Esophagus muscularis mucosa (tissue), 4 donors: ENCODE measurements around the gene PHF19. TPM values are rescaled to one million over a fixed set of nuclear protein-coding genes. Genes with fewer than 3 reads are reported as not detected.

Experiments
- DNase-seq: peaks from one replicate; pipeline ENCODE4 v3.0.0-alpha.2; 2017; ENCODE audit errors: extremely low spot score
- H3K27ac ChIP-seq, 4 donors: fragments of 200-600 bp; sonication (generic); replicated peaks in 1 of 4; 1 replicate in 3 of 4; 2 replicates in 1 of 4; pipeline ENCODE4 v1.5.1; 2016 to 2019; ENCODE audit warnings: mild to moderate bottlenecking in 1 of 4
- H3K27me3 ChIP-seq, 4 donors: fragments of 200-600 bp; sonication (generic); one replicate each; pipeline versions ENCODE4 v1.5.1 to v1.6.0; 2016 to 2019
- H3K36me3 ChIP-seq, 4 donors: fragments of 200-600 bp; sonication (generic); one replicate each; pipeline ENCODE4 v1.5.1; 2016 to 2019
- H3K4me1 ChIP-seq, 4 donors: fragments of 200-600 bp; sonication (generic); one replicate each; pipeline ENCODE4 v1.5.1; 2016 to 2019
- H3K4me3 ChIP-seq, 4 donors: fragments of 200-600 bp; sonication (generic); 1 replicate in 2 of 4; 2 replicates in 2 of 4; pipeline ENCODE4 v1.5.1; 2016 to 2019; ENCODE audit warnings: mild to moderate bottlenecking in 4 of 4, moderate library complexity in 1 of 4
- H3K9me3 ChIP-seq, 4 donors: fragments of 200-600 bp; sonication (generic); 1 replicate in 3 of 4; 2 replicates in 1 of 4; pipeline ENCODE4 v1.5.1; 2016 to 2019
- EP300 ChIP-seq: sonication (generic); formaldehyde crosslinking; IDR thresholded peaks from one replicate; pipeline ENCODE4 v1.6.1; 2017; ENCODE audit warnings: antibody characterized with exemption
- POLR2A ChIP-seq: fragments of 450-650 bp; IDR thresholded peaks from one replicate; pipeline ENCODE4 v1.6.1; 2017; ENCODE audit warnings: antibody characterized with exemption, moderate library complexity, mild to moderate bottlenecking, low read depth
- POLR2AphosphoS5 ChIP-seq, 2 donors: sonication (generic); formaldehyde crosslinking; IDR thresholded peaks; one replicate each; pipeline ENCODE4 v1.6.1; 2017; ENCODE audit warnings: antibody characterized with exemption in 2 of 2
- WGBS: methylation state at CpG from one replicate; pipeline ENCODE4 v1.1.5; 2018; 5-methylcytosine and 5-hydroxymethylcytosine counted together
- intact Hi-C: fragments of 100-400 bp; cut with DNase I; formaldehyde crosslinking; loops from one replicate; pipeline ENCODE4 v1.15.1; 2023
- total RNA-seq, 4 donors: library from RNA; depleted of rRNA; stranded (reverse); fragments of >200 nt; gene quantifications; one replicate each; pipeline versions ENCODE4 v1.1.0 to v1.2.1, GENCODE V29; 2016
- TF ChIP-seq, protein P1 (sequence below), 3 experiments: fragments of 200-600 bp in 2 of 3; fragments of 450-650 bp in 1 of 3; sonication (generic) in 2 of 3; IDR thresholded peaks; one replicate each; pipeline ENCODE4 v1.5.1; 2017 to 2019; ENCODE audit warnings: antibody characterized with exemption in 3 of 3, mild to moderate bottlenecking in 2 of 3, moderate library complexity in 1 of 3

PHF19 gene
- total RNA-seq, 4 donors from 2014 or later: 36.4 to 57.7 (median 47.8) TPM

DNA sequence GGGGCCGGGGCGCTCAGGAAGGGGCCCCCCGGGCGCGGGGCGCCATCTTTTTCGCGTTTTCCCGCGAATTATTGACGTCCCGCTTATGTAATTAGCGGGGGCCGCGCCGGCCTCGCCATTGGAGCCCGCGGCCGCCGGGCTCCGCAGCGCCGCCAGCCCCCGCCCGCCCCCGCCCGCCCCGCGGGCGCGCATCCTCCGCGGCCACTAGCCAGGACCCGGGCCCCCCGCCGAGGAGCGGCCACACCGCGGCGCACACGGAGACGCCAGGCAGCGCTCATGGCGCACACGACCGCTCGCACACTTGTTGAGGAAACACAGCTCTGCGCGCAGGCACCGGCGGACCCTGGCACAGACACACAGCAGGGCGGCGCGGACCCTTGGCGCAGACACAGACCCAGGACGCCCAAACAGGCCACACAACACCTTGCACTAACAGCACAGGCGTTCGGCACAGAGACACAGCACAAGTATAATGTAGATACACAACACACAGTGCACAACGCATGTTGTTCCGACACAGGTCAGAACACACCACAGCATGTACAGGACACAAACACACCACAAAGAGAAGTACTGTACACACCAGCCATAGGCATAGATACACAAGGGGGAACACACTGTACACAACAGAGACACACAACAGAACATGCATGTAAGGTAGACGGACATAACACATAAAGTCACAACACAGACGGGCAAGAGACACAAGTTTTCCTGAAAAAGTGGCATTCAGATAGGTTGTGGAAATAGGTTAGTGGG is 467 bp upstream of the PHF19 start:
- 8% methylated on average over 13 of the region's 63 CpGs for WGBS

DNA sequence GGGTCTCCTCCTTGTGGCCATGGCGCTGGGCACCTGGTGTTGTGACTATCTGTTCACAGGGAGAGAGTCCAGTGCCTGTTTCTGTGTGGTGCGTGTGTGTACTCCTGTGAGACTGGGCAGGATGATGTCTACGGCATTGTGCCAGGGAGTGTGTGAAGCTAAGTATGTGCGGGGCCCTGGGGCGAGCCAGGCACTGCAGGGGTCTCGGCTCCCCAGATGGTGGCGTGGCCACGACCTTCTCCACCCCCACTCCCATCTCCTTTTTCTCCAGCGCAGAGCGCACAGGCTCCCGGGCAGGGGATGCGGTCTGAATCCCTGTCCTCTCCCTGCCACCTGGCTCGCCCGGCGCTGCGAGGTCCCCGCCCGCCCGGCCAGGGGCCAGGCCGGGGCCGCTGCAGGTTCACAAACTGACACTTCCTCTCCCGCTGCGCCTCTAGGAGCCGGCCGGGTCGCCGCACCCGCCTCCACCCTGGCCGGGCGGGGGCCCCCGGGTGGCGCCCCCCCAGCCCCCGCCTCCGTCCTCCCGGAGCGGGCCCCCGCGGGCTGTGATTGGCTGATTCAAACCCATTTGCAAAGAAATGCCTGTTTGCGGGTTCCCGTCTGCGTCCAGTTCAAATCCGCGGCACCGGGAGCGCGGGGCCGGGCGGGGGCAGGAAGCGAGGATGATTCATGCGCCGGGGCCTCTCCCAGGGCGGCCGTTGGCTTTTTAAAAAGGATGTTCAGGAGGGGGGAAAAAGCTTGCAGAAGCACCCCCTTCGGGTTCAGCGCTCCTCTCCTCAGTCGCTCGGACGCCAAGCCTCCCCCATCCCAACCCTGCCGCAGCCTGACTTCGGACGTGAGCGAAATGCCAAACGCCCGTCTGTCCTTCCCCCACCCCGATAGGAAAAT is 790 bp downstream of the PHF19 start:
- Histone ChIP-seq H3K27ac (peak overlapping the region; percentile 95 to 100 (median 99)), H3K4me3 (peak overlapping the region; percentile 70 to 97 (median 86)), H3K36me3 (peaks cover 8 to 34% (median 28%) of the 10 kb centered on the region in 4 donors), H3K9me3 (no peaks in the 10 kb centered on the region), H3K4me1 (peaks cover 15 to 30% (median 21%) of the 10 kb centered on the region in 4 donors), H3K27me3 (peaks cover 0 to 4% (median 0%) of the 10 kb centered on the region in 4 donors)
- DNase-seq: peak; percentile 97
- 3% methylated on average over 26 of the region's 65 CpGs for WGBS
- TF ChIP-seq POLR2A (no peak), EP300 (no peak), POLR2AphosphoS5 (IDR thresholded peaks at IDR 0.05) (peak; percentile 80 to 84)
- TF ChIP-seq, protein P1, sequence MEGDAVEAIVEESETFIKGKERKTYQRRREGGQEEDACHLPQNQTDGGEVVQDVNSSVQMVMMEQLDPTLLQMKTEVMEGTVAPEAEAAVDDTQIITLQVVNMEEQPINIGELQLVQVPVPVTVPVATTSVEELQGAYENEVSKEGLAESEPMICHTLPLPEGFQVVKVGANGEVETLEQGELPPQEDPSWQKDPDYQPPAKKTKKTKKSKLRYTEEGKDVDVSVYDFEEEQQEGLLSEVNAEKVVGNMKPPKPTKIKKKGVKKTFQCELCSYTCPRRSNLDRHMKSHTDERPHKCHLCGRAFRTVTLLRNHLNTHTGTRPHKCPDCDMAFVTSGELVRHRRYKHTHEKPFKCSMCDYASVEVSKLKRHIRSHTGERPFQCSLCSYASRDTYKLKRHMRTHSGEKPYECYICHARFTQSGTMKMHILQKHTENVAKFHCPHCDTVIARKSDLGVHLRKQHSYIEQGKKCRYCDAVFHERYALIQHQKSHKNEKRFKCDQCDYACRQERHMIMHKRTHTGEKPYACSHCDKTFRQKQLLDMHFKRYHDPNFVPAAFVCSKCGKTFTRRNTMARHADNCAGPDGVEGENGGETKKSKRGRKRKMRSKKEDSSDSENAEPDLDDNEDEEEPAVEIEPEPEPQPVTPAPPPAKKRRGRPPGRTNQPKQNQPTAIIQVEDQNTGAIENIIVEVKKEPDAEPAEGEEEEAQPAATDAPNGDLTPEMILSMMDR (IDR thresholded peaks at IDR 0.05): peak in 1 of 3 experiments; percentile 7
- intact Hi-C loops: loop anchor here (2.0 kb wide), 1 partner anchor 51 kb away; the partner anchor contains the start of gene TRAF1

More for the DNA sequence above, 467 bp upstream of the PHF19 start:
- Histone ChIP-seq H3K36me3 (peaks cover 8 to 26% (median 19%) of the 10 kb centered on the region in 4 donors), H3K27me3 (peaks cover 0 to 4% (median 0%) of the 10 kb centered on the region in 4 donors), H3K4me1 (peaks cover 15 to 30% (median 21%) of the 10 kb centered on the region in 4 donors), H3K27ac (peak overlapping the region; percentile 95 to 100 (median 99)), H3K9me3 (no peaks in the 10 kb centered on the region), H3K4me3 (peak overlapping the region; percentile 70 to 97 (median 86))
- DNase-seq: no peak
- intact Hi-C loops: loop anchor here (2.0 kb wide), 1 partner anchor 49 kb away; the partner anchor contains the start of gene TRAF1
- TF ChIP-seq, protein P1 (IDR thresholded peaks at IDR 0.05): peak in 2 of 3 experiments; percentile 9 to 10
- no peak for TF ChIP-seq EP300
- TF ChIP-seq POLR2A: no peak
- peak; percentile 62 to 64 for TF ChIP-seq POLR2AphosphoS5 (IDR thresholded peaks at IDR 0.05)

DNA sequence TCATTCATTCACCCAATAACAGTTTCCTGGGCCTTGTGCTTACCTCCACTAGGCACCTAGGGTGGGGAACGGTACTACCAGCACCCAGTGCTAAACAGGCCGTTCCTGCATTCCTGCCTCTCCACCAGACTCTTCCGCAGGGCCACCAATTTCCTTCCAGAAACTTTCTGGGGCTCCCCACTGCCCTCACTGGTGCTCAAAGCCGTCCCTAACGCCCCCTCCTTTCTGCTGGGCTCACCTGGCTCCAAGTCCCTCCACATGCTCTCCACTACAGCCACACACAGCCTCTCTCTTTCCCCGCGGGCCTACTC is 1.4 kb downstream of the PHF19 start:
- no peak for TF ChIP-seq POLR2A
- no peak for TF ChIP-seq POLR2AphosphoS5 (IDR thresholded peaks at IDR 0.05)
- TF ChIP-seq, protein P1 (IDR thresholded peaks at IDR 0.05): no peak
- no peak for TF ChIP-seq EP300
- Histone ChIP-seq H3K4me3 (peak overlapping the region; percentile 70 to 97 (median 86)), H3K36me3 (peaks cover 8 to 34% (median 28%) of the 10 kb centered on the region in 4 donors), H3K27ac (peak overlapping the region; percentile 95 to 100 (median 99)), H3K9me3 (no peaks in the 10 kb centered on the region), H3K27me3 (peaks cover 0 to 4% (median 0%) of the 10 kb centered on the region in 4 donors), H3K4me1 (peaks cover 15 to 30% (median 21%) of the 10 kb centered on the region in 4 donors)
- DNase-seq: no peak
- WGBS: 35% methylated on average over 7 of the region's 7 CpGs
- intact Hi-C loops: no loop called here

DNA sequence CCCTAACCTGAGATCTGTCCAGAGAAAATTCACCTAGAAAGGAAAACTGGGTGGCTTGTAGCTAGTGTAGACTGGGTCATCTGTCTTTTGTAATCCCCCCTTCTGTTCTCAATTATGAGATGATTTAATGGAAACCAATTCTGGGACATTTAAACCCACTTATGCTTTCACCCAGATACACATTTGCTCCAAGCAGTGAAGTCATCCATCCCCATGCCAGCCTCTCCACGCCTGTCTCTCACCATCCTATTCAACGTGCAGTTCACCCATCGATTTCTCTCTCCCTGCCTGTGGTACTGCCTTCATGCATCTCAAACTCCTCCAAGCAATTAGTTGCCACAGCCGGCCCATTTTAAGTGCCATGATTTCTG is 1.8 kb downstream of the PHF19 start:
- no peak for DNase-seq

More for the DNA sequence above, 1.8 kb downstream of the PHF19 start:
- TF ChIP-seq POLR2AphosphoS5 (IDR thresholded peaks at IDR 0.05) (no peak), EP300 (no peak)
- Histone ChIP-seq H3K4me3 (no peak overlapping the region), H3K36me3 (peaks cover 8 to 37% (median 29%) of the 10 kb centered on the region in 4 donors), H3K27me3 (peaks cover 0 to 4% (median 0%) of the 10 kb centered on the region in 4 donors), H3K4me1 (peaks cover 15 to 31% (median 23%) of the 10 kb centered on the region in 4 donors), H3K27ac (peak overlapping the region; percentile 95 to 100 (median 99)), H3K9me3 (no peaks in the 10 kb centered on the region)
- intact Hi-C loops: no loop called here
- 78% methylated on average over 4 of the region's 4 CpGs for WGBS
